A673 (cell line): Measurements from ENCODE around the gene VSTM4. TPM values are rescaled to one million over a fixed set of nuclear protein-coding genes. Genes with fewer than 3 reads are reported as not detected.

Experiments
- BruUV-seq: library from RNA; stranded (reverse); fragments of 400-500 nt; replicated peaks from 2 replicates; lab custom pipeline; 2021; lab: Mats Ljungman, UMichigan
- CTCF ChIA-PET: fragments of 300-600 bp; sonication (Branson Sonifier 250); formaldehyde crosslinking; loops from one replicate; lab custom pipeline; 2022; ENCODE audit warnings: antibody characterized with exemption; lab: Charles Lee
- POLR2A ChIA-PET: fragments of 300-600 bp; sonication (Branson Sonifier 250); formaldehyde crosslinking; loops from one replicate; lab custom pipeline; 2022; ENCODE audit warnings: antibody characterized with exemption; ENCODE audit not compliant: low non-redundant PET; lab: Charles Lee
- DNase-seq: peaks from one replicate; pipeline ENCODE4 v3.0.0-alpha.2; 2015; ENCODE audit warnings: low spot score
- H3K27ac ChIP-seq: fragments of 200-600 bp; sonication (generic); 2 replicates; pipeline ENCODE4 v1.5.1; 2016; ENCODE audit warnings: mixed run types, low read depth, mild to moderate bottlenecking, mixed read lengths, antibody characterized with exemption, low read length; ENCODE audit not compliant: poor library complexity, severe bottlenecking
- H3K27me3 ChIP-seq: fragments of 200-600 bp; sonication (generic); replicated peaks from 2 replicates; pipeline ENCODE4 v1.6.1; 2017; ENCODE audit warnings: mixed run types, low read depth, mild to moderate bottlenecking, mixed read lengths, antibody characterized with exemption, low read length; ENCODE audit not compliant: insufficient read depth, poor library complexity
- H3K36me3 ChIP-seq: fragments of 200-600 bp; sonication (generic); 2 replicates; pipeline ENCODE4 v1.6.1; 2016; ENCODE audit warnings: mixed run types, mild to moderate bottlenecking, mixed read lengths, antibody characterized with exemption, low read length; ENCODE audit not compliant: insufficient read depth, poor library complexity, severe bottlenecking
- H3K4me1 ChIP-seq: fragments of 200-600 bp; sonication (generic); 2 replicates; pipeline ENCODE4 v1.6.1; 2017; ENCODE audit warnings: mixed run types, mild to moderate bottlenecking, mixed read lengths, antibody characterized with exemption, low read length; ENCODE audit not compliant: insufficient read depth, poor library complexity, severe bottlenecking
- H3K4me3 ChIP-seq: fragments of 200-600 bp; sonication (generic); 2 replicates; pipeline ENCODE4 v1.5.1; 2016; ENCODE audit warnings: low read depth, mixed run types, mild to moderate bottlenecking, mixed read lengths, low read length; ENCODE audit not compliant: poor library complexity, severe bottlenecking
- H3K9me3 ChIP-seq: fragments of 200-600 bp; sonication (generic); 2 replicates; pipeline ENCODE4 v1.6.1; 2016; ENCODE audit warnings: mixed run types, low read depth, mild to moderate bottlenecking, mixed read lengths, antibody characterized with exemption, low read length; ENCODE audit not compliant: poor library complexity, severe bottlenecking
- EZH2 ChIP-seq: fragments of 200-600 bp; sonication (generic); IDR thresholded peaks from 2 replicates; pipeline ENCODE4 v1.6.1; 2017; ENCODE audit warnings: borderline replicate concordance, low read depth, mild to moderate bottlenecking, mixed read lengths, antibody characterized with exemption, low read length; ENCODE audit not compliant: poor library complexity, severe bottlenecking
- intact Hi-C: fragments of 100-400 bp; cut with micrococcal nuclease; formaldehyde crosslinking; loops from one replicate; pipeline ENCODE4 v1.10.0; 2022; ENCODE audit not compliant: unreplicated experiment
- total RNA-seq: library from RNA; stranded (reverse); gene quantifications from 2 replicates; pipeline ENCODE4 v1.2.3, GENCODE V29; 2021
- TF ChIP-seq, protein P1 (sequence below): fragments of 300-800, 200-600 bp; sonication (generic); conservative IDR thresholded peaks from 2 replicates; pipeline ENCODE4 v1.5.1; 2017; ENCODE audit warnings: low read depth, mild to moderate bottlenecking, antibody characterized with exemption, low read length, moderate library complexity, mixed read lengths

The VSTM4 gene
- total RNA-seq, 1 experiment from 2014 or later = 0.11 TPM

GRCh38 chr10:49023752-49024151 lies 91.6 kb downstream of the VSTM4 start:
- no peaks in the 10 kb centered on the region for H3K4me1 ChIP-seq
- no peaks in the 10 kb centered on the region for H3K36me3 ChIP-seq
- no peak overlapping the region for H3K4me3 ChIP-seq
- intact Hi-C loops = no loop called here
- no peaks in the 10 kb centered on the region for H3K27me3 ChIP-seq
- TF ChIP-seq, protein P1, sequence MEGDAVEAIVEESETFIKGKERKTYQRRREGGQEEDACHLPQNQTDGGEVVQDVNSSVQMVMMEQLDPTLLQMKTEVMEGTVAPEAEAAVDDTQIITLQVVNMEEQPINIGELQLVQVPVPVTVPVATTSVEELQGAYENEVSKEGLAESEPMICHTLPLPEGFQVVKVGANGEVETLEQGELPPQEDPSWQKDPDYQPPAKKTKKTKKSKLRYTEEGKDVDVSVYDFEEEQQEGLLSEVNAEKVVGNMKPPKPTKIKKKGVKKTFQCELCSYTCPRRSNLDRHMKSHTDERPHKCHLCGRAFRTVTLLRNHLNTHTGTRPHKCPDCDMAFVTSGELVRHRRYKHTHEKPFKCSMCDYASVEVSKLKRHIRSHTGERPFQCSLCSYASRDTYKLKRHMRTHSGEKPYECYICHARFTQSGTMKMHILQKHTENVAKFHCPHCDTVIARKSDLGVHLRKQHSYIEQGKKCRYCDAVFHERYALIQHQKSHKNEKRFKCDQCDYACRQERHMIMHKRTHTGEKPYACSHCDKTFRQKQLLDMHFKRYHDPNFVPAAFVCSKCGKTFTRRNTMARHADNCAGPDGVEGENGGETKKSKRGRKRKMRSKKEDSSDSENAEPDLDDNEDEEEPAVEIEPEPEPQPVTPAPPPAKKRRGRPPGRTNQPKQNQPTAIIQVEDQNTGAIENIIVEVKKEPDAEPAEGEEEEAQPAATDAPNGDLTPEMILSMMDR = no peak
- TF ChIP-seq EZH2 = no peak
- BruUV-seq = no TSS peak
- no peaks in the 10 kb centered on the region for H3K9me3 ChIP-seq
- ChIA-PET CTCF (no interaction called here), POLR2A (no interaction called here)
- no peak for DNase-seq
- H3K27ac ChIP-seq = no peak overlapping the region

GRCh38 chr10:49023071-49023470 lies 92.3 kb downstream of the VSTM4 start:
- Histone ChIP-seq H3K4me1 (no peaks in the 10 kb centered on the region), H3K27me3 (no peaks in the 10 kb centered on the region), H3K27ac (no peak overlapping the region), H3K4me3 (no peak overlapping the region), H3K36me3 (no peaks in the 10 kb centered on the region), H3K9me3 (no peaks in the 10 kb centered on the region)
- intact Hi-C loops = no loop called here
- no peak for TF ChIP-seq EZH2
- TF ChIP-seq, protein P1 = no peak
- ChIA-PET CTCF (no interaction called here), POLR2A (no interaction called here)
- no TSS peak for BruUV-seq
- no peak for DNase-seq

DNA sequence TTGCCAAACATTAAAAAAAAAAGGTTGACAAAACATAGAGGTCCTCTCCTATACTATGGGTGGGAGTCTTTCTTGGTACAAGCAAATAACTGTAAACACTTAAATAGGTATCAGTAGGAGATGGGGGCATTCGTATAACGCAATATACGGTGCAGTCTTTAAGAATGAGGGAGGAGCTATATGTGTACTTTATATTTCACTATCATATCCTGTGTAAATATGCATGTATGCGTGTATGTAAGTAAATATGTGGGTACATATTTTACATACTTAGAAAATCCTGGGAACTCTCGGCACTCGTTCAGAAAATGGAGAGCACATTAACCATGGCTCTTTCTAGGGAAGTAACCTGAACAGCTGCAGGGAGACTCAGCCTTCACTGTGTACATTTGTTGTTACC lies 93.6 kb downstream of the VSTM4 start:
- POLR2A ChIA-PET = no interaction called here
- no peaks in the 10 kb centered on the region for H3K36me3 ChIP-seq
- H3K9me3 ChIP-seq = no peaks in the 10 kb centered on the region
- DNase-seq = no peak
- TF ChIP-seq EZH2 = no peak
- TF ChIP-seq, protein P1 = no peak
- intact Hi-C loops = no loop called here
- BruUV-seq = no TSS peak
- CTCF ChIA-PET = no interaction called here
- no peak overlapping the region for H3K27ac ChIP-seq
- no peaks in the 10 kb centered on the region for H3K27me3 ChIP-seq
- no peaks in the 10 kb centered on the region for H3K4me1 ChIP-seq
- no peak overlapping the region for H3K4me3 ChIP-seq
